MM.1S (cell line): Measurements from ENCODE around the gene KRTAP6-1.

Experiments used
- DNase-seq: peaks from one replicate; pipeline ENCODE4 v3.0.0-alpha.2; 2015
- H2AFZ ChIP-seq: fragments of 300-600 bp; sonication (generic); 2 replicates; pipeline ENCODE4 v1.6.0; 2016; ENCODE audit warnings: antibody characterized with exemption, low read length
- H3F3A ChIP-seq: fragments of 300-600 bp; sonication (generic); 2 replicates; pipeline ENCODE4 v1.6.1; 2016; ENCODE audit warnings: mild to moderate bottlenecking, antibody characterized with exemption, low read length, moderate library complexity, mixed read lengths; ENCODE audit not compliant: insufficient read depth
- H3K27ac ChIP-seq: fragments of 300-600 bp; sonication (generic); 2 replicates; pipeline ENCODE4 v1.5.1; 2016; ENCODE audit warnings: mild to moderate bottlenecking, low read length
- H3K27me3 ChIP-seq: fragments of 300-600 bp; sonication (generic); replicated peaks from 2 replicates; pipeline ENCODE4 v1.6.0; 2016; ENCODE audit warnings: low read length; ENCODE audit not compliant: insufficient read depth
- H3K36me3 ChIP-seq: fragments of 300-600 bp; sonication (generic); replicated peaks from 2 replicates; pipeline ENCODE4 v1.6.1; 2016; ENCODE audit warnings: mild to moderate bottlenecking, low read length, mixed read lengths; ENCODE audit not compliant: insufficient read depth
- H3K4me1 ChIP-seq: fragments of 300-600 bp; sonication (generic); 2 replicates; pipeline ENCODE4 v1.6.1; 2016; ENCODE audit warnings: low read length, mixed read lengths
- H3K4me2 ChIP-seq: fragments of 300-600 bp; sonication (generic); 2 replicates; pipeline ENCODE4 v1.6.0; 2016; ENCODE audit warnings: low read depth, low read length
- H3K4me3 ChIP-seq: fragments of 300-600 bp; sonication (generic); 2 replicates; pipeline ENCODE4 v1.5.1; 2016; ENCODE audit warnings: low read length, mixed read lengths
- H3K79me2 ChIP-seq: fragments of 300-600 bp; sonication (generic); 2 replicates; pipeline ENCODE4 v1.6.1; 2016; ENCODE audit warnings: mixed run types, low read length, mixed read lengths
- H3K9ac ChIP-seq: fragments of 300-600 bp; sonication (generic); 2 replicates; pipeline ENCODE4 v1.6.1; 2016; ENCODE audit warnings: low read length, mixed read lengths
- H3K9me2 ChIP-seq: fragments of 300-600 bp; sonication (generic); replicated peaks from 2 replicates; pipeline ENCODE4 v1.6.1; 2016; ENCODE audit warnings: mild to moderate bottlenecking, low read length, mixed read lengths; ENCODE audit not compliant: insufficient read depth
- H3K9me3 ChIP-seq: fragments of 300-600 bp; sonication (generic); replicated peaks from 2 replicates; pipeline ENCODE4 v1.6.1; 2016; ENCODE audit warnings: mild to moderate bottlenecking, low read length, mixed read lengths; ENCODE audit not compliant: insufficient read depth
- H4K20me1 ChIP-seq: fragments of 300-600 bp; sonication (generic); 2 replicates; pipeline ENCODE4 v1.6.1; 2016; ENCODE audit warnings: mild to moderate bottlenecking, low read length, moderate library complexity, mixed read lengths; ENCODE audit not compliant: insufficient read depth
- EZH2 ChIP-seq: fragments of 300-600 bp; sonication (generic); optimal IDR thresholded peaks from 2 replicates; pipeline ENCODE3; 2017; ENCODE audit warnings: low read depth, mild to moderate bottlenecking, antibody characterized with exemption, low read length, mixed read lengths
- EZH2phosphoT487 ChIP-seq: fragments of 300-600 bp; sonication (generic); IDR thresholded peaks from 2 replicates; pipeline ENCODE4 v1.6.1; 2018; ENCODE audit warnings: antibody characterized with exemption, low read length
- TF ChIP-seq, protein P1 (sequence below): fragments of 300-600 bp; sonication (generic); IDR thresholded peaks from 2 replicates; pipeline ENCODE4 v1.5.1; 2016; ENCODE audit warnings: antibody characterized with exemption, low read length, mixed read lengths

KRTAP6-1 gene

DNA sequence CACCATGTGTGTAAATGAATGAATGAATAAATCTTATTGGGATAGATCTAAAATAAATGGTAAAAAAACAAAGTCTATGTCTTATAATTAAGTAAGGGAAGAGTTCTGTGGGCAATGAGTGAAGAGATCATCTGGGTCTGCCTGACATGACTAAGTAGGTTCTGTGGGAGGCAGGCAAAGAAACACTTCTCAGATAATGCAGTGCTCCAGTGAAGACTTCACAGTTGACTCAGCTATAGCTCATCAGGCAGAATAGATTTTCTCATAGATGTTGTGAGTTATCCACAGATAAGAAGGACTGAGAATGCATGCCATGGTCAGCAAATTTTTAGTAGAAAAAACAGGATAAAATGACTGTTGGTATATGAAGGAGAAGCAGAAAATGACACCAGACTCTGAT lies 36.0 kb downstream of the KRTAP6-1 start:
- Histone ChIP-seq H3K27ac (no peak overlapping the region), H4K20me1 (no peaks in the 10 kb centered on the region), H3K27me3 (no peaks in the 10 kb centered on the region), H3K9ac (no peak overlapping the region), H2AFZ (no peak overlapping the region), H3F3A (no peaks in the 10 kb centered on the region), H3K36me3 (no peaks in the 10 kb centered on the region), H3K4me2 (no peak overlapping the region), H3K9me2 (no peaks in the 10 kb centered on the region), H3K4me1 (no peaks in the 10 kb centered on the region), H3K79me2 (no peaks in the 10 kb centered on the region), H3K9me3 (no peaks in the 10 kb centered on the region), H3K4me3 (no peak overlapping the region)
- TF ChIP-seq EZH2phosphoT487, result no peak
- TF ChIP-seq EZH2, result no peak
- TF ChIP-seq, protein P1, sequence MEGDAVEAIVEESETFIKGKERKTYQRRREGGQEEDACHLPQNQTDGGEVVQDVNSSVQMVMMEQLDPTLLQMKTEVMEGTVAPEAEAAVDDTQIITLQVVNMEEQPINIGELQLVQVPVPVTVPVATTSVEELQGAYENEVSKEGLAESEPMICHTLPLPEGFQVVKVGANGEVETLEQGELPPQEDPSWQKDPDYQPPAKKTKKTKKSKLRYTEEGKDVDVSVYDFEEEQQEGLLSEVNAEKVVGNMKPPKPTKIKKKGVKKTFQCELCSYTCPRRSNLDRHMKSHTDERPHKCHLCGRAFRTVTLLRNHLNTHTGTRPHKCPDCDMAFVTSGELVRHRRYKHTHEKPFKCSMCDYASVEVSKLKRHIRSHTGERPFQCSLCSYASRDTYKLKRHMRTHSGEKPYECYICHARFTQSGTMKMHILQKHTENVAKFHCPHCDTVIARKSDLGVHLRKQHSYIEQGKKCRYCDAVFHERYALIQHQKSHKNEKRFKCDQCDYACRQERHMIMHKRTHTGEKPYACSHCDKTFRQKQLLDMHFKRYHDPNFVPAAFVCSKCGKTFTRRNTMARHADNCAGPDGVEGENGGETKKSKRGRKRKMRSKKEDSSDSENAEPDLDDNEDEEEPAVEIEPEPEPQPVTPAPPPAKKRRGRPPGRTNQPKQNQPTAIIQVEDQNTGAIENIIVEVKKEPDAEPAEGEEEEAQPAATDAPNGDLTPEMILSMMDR, result no peak
- no peak for DNase-seq

DNA sequence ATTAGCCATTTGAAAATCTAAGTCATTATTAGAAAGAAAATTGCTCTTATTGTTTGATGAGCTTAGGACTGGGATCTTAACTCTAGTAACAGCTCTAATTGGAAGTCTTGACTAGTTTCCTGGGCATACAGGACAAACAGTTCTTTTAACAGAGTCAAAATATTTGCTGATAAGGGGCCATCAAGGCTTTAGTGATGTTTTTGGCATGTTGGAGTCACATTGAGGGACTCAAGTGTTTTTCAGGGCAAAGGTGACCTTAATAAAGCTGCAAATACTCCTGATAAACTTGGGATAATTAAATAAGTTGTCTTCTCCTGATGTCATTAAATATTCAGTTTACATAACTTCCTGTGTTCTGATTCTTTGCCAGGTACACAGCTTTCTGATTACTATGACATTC lies 46.1 kb downstream of the KRTAP6-1 start:
- Histone ChIP-seq H3K4me3 (no peak overlapping the region), H2AFZ (no peak overlapping the region), H3K27ac (no peak overlapping the region), H3K79me2 (no peaks in the 10 kb centered on the region), H3K4me1 (no peaks in the 10 kb centered on the region), H3K9me2 (no peaks in the 10 kb centered on the region), H3K9me3 (no peaks in the 10 kb centered on the region), H3K9ac (no peak overlapping the region), H3F3A (no peaks in the 10 kb centered on the region), H3K4me2 (no peak overlapping the region), H3K27me3 (no peaks in the 10 kb centered on the region), H3K36me3 (no peaks in the 10 kb centered on the region), H4K20me1 (no peaks in the 10 kb centered on the region)
- TF ChIP-seq, protein P1, result no peak
- TF ChIP-seq EZH2phosphoT487, result no peak
- no peak for TF ChIP-seq EZH2
- no peak for DNase-seq

DNA sequence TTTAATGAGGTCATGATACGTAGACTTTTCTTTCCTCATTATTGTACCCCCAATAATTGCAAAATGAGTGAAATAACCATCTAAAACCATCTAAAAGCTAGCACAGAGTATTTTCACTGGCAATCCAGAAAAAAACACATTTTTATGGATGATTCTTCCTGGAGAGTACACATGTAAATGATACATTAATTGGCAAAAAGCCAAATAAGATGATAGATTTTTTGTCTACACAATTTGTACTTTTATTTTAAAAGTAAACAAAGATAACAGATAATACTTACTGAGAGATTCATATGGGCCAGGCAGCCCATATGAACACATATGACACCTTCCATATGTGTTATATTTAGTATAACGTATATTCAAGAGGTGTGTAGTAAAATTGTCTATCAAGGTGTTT lies 50.1 kb downstream of the KRTAP6-1 start:
- H3K79me2 ChIP-seq, result no peaks in the 10 kb centered on the region
- H3K9ac ChIP-seq, result no peak overlapping the region
- no peak for TF ChIP-seq EZH2phosphoT487
- no peak for TF ChIP-seq EZH2
- TF ChIP-seq, protein P1, result no peak
- H3K27ac ChIP-seq, result no peak overlapping the region
- no peak overlapping the region for H3K4me3 ChIP-seq
- no peaks in the 10 kb centered on the region for H3K36me3 ChIP-seq
- no peaks in the 10 kb centered on the region for H3K9me2 ChIP-seq
- H3K9me3 ChIP-seq, result no peaks in the 10 kb centered on the region
- no peaks in the 10 kb centered on the region for H4K20me1 ChIP-seq
- DNase-seq, result no peak
- H3K27me3 ChIP-seq, result no peaks in the 10 kb centered on the region
- no peak overlapping the region for H2AFZ ChIP-seq
- H3K4me2 ChIP-seq, result no peak overlapping the region
- H3K4me1 ChIP-seq, result no peaks in the 10 kb centered on the region
- no peaks in the 10 kb centered on the region for H3F3A ChIP-seq
